Progenitor cell of endocrine pancreas (in vitro differentiated cells): ENCODE data around the gene ICAM3. TPM values are rescaled to one million over a fixed set of nuclear protein-coding genes. Genes with fewer than 3 reads are reported as not detected.

Experiments
- DNase-seq: peaks from one replicate; pipeline ENCODE4 v3.0.0; 2021; ENCODE audit warnings: low spot score; ENCODE audit not compliant: unreplicated experiment
- H3K27ac Mint-ChIP-seq: 2 replicates; pipeline ENCODE4 v1.8.0; 2021; ENCODE audit warnings: mild to moderate bottlenecking, moderate library complexity, mixed read lengths
- H3K27me3 Mint-ChIP-seq: 2 replicates; pipeline ENCODE4 v1.8.0; 2021; ENCODE audit warnings: mixed read lengths
- H3K36me3 Mint-ChIP-seq: 2 replicates; pipeline ENCODE4 v1.8.0; 2022; ENCODE audit warnings: mixed read lengths; ENCODE audit not compliant: insufficient read depth
- H3K4me1 Mint-ChIP-seq: 2 replicates; pipeline ENCODE4 v1.8.0; 2021; ENCODE audit warnings: low read depth, mixed read lengths
- H3K4me3 Mint-ChIP-seq: 2 replicates; pipeline ENCODE4 v1.8.0; 2021; ENCODE audit warnings: low read depth, mild to moderate bottlenecking, moderate library complexity, mixed read lengths
- H3K9me3 Mint-ChIP-seq: 2 replicates; pipeline ENCODE4 v1.8.0; 2021; ENCODE audit warnings: low read depth, mixed read lengths
- total RNA-seq: library from RNA; stranded (reverse); gene quantifications from 2 replicates; pipeline ENCODE4 v1.2.1, GENCODE V29; 2021
- TF ChIP-seq, protein P1 (sequence below): fragments of 200-600 bp; sonication (generic); IDR thresholded peaks from one replicate; pipeline ENCODE4 v1.5.0; 2021; ENCODE audit warnings: antibody characterized with exemption, mild to moderate bottlenecking; ENCODE audit not compliant: unreplicated experiment

ICAM3 gene
- total RNA-seq, 1 donor from 2014 or later: 5.1 TPM

- Mint-ChIP-seq H3K4me1 (peaks cover 12% of the 10 kb centered on the region), H3K27ac (no peak overlapping the region)
Observed at GRCh38 chr19:10292789-10293636, 46.4 kb downstream of the ICAM3 start.

GRCh38 chr19:10292206-10292788, 47.1 kb downstream of the ICAM3 start:
- DNase-seq: peak; percentile 60
- Mint-ChIP-seq H3K27me3 (peaks cover 88% of the 10 kb centered on the region), H3K36me3 (no peaks in the 10 kb centered on the region), H3K27ac (no peak overlapping the region), H3K4me3 (peak overlapping the region; percentile 21), H3K9me3 (no peaks in the 10 kb centered on the region), H3K4me1 (peaks cover 12% of the 10 kb centered on the region)
- TF ChIP-seq, protein P1, sequence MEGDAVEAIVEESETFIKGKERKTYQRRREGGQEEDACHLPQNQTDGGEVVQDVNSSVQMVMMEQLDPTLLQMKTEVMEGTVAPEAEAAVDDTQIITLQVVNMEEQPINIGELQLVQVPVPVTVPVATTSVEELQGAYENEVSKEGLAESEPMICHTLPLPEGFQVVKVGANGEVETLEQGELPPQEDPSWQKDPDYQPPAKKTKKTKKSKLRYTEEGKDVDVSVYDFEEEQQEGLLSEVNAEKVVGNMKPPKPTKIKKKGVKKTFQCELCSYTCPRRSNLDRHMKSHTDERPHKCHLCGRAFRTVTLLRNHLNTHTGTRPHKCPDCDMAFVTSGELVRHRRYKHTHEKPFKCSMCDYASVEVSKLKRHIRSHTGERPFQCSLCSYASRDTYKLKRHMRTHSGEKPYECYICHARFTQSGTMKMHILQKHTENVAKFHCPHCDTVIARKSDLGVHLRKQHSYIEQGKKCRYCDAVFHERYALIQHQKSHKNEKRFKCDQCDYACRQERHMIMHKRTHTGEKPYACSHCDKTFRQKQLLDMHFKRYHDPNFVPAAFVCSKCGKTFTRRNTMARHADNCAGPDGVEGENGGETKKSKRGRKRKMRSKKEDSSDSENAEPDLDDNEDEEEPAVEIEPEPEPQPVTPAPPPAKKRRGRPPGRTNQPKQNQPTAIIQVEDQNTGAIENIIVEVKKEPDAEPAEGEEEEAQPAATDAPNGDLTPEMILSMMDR: no peak

More at GRCh38 chr19:10292789-10293636, 46.4 kb downstream of the ICAM3 start:
- Mint-ChIP-seq H3K9me3 (no peaks in the 10 kb centered on the region), H3K36me3 (no peaks in the 10 kb centered on the region), H3K4me3 (peak overlapping the region; percentile 21), H3K27me3 (peaks cover 85% of the 10 kb centered on the region)
- TF ChIP-seq, protein P1: no peak
- DNase-seq: no peak

DNA sequence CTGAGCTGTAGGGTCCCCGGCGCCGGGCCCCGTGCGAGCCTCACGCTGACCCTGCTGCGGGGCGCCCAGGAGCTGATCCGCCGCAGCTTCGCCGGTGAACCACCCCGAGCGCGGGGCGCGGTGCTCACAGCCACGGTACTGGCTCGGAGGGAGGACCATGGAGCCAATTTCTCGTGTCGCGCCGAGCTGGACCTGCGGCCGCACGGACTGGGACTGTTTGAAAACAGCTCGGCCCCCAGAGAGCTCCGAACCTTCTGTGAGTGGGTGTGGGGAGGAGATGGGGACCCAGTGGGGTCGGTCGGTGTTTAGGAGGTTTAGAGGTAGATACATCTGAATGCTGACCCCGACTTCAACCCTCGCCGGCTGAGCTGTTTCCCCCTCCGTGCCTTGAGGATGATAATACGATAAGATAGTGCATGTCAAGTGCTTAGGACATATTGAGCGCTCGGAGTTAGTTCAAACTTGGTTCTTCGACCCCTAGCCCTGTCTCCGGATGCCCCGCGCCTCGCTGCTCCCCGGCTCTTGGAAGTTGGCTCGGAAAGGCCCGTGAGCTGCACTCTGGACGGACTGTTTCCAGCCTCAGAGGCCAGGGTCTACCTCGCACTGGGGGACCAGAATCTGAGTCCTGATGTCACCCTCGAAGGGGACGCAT, 47.7 kb downstream of the ICAM3 start:
- Mint-ChIP-seq H3K36me3 (no peaks in the 10 kb centered on the region), H3K9me3 (no peaks in the 10 kb centered on the region), H3K27ac (no peak overlapping the region), H3K27me3 (peaks cover 92% of the 10 kb centered on the region), H3K4me1 (peaks cover 12% of the 10 kb centered on the region), H3K4me3 (no peak overlapping the region)
- no peak for DNase-seq
- TF ChIP-seq, protein P1: no peak

DNA sequence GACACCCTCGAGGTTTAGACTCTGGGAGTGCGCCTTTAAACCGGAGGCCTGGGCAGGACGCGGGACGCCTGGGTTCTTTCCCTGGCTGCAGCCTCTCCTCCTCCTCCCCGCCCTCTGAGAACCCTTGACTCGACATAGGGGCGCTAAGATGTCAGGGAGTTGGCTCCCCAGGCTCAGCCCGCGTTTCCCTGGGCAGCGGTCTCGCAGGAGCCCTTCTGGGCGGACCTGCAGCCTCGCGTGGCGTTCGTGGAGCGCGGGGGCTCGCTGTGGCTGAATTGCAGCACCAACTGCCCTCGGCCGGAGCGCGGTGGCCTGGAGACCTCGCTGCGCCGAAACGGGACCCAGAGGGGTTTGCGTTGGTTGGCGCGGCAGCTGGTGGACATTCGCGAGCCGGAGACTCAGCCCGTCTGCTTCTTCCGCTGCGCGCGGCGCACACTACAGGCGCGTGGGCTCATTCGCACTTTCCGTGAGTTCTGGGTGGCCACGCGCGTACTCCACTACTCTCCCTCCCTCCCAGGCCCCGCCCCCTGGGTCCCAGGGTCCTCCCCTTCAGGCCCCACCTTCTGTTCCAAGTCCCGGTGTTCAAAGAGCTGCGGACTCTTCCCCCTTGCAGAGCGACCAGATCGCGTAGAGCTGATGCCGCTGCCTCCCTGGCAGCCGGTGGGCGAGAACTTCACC, 48.4 kb downstream of the ICAM3 start:
- Mint-ChIP-seq H3K4me1 (peaks cover 12% of the 10 kb centered on the region), H3K27me3 (peaks cover 96% of the 10 kb centered on the region), H3K4me3 (no peak overlapping the region), H3K36me3 (no peaks in the 10 kb centered on the region), H3K9me3 (no peaks in the 10 kb centered on the region), H3K27ac (no peak overlapping the region)
- TF ChIP-seq, protein P1: no peak
- DNase-seq: no peak
